Tibial nerve (tissue), 3 donors: Measurements from ENCODE around the gene PPP1R16B.

Experiments
- POLR2A ChIP-seq, 2 donors: fragments of 450-650 bp; IDR thresholded peaks; one replicate each; pipeline ENCODE4 v1.6.1; 2017; ENCODE audit warnings: antibody characterized with exemption in 2 of 2, mild to moderate bottlenecking in 2 of 2, moderate library complexity in 2 of 2
- TF ChIP-seq, protein P1 (sequence below), 5 experiments: fragments of 200-600 bp in 3 of 5; fragments of 450-650 bp in 2 of 5; sonication (generic) in 3 of 5; IDR thresholded peaks; one replicate each; pipeline ENCODE4 v1.5.1; 2016 to 2019; ENCODE audit warnings: antibody characterized with exemption in 5 of 5, mild to moderate bottlenecking in 3 of 5, moderate library complexity in 2 of 5

DNA sequence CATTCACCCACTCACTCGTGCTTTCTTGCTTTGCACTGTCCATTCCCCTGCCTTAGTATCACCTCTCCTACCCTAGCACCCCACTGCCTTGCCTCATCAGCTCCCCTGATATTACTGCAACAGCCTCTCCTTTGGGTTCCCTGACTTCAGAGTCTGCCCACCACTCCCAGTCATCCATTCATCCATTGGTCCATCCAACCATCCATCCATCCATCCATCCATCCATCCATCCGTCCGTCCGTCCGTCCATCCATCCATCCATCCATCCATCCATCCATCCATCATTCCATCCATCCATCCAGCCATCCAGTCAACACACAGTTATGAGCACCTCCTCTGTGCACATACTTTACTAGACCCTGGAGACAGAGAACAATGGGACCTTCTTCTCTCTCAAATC lies 97.8 kb downstream of the PPP1R16B start:
- TF ChIP-seq, protein P1, sequence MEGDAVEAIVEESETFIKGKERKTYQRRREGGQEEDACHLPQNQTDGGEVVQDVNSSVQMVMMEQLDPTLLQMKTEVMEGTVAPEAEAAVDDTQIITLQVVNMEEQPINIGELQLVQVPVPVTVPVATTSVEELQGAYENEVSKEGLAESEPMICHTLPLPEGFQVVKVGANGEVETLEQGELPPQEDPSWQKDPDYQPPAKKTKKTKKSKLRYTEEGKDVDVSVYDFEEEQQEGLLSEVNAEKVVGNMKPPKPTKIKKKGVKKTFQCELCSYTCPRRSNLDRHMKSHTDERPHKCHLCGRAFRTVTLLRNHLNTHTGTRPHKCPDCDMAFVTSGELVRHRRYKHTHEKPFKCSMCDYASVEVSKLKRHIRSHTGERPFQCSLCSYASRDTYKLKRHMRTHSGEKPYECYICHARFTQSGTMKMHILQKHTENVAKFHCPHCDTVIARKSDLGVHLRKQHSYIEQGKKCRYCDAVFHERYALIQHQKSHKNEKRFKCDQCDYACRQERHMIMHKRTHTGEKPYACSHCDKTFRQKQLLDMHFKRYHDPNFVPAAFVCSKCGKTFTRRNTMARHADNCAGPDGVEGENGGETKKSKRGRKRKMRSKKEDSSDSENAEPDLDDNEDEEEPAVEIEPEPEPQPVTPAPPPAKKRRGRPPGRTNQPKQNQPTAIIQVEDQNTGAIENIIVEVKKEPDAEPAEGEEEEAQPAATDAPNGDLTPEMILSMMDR (IDR thresholded peaks at IDR 0.05), result no peak
- no peak for TF ChIP-seq POLR2A (IDR thresholded peaks at IDR 0.05)
